DMS 273 treated with DMSO at 0.1 percent for 48 hours (cell line): Measurements from ENCODE around the gene RBFOX1.
"Not testable (repeated sequence)": the region's sequence is repeated elsewhere in the genome, so short reads cannot be mapped to it uniquely, and the experiment has no call there.

ENCODE experiments used
- DNase-seq: peaks from one replicate; lab custom pipeline; 2025; lab: John Stamatoyannopoulos, UW

The RBFOX1 gene

GRCh38 chr16:7471268-7471667 lies 138.6 kb downstream of the RBFOX1 start:
- DNase-seq: no peak

GRCh38 chr16:7482032-7482431 lies 149.4 kb downstream of the RBFOX1 start:
- DNase-seq: no peak

DNA sequence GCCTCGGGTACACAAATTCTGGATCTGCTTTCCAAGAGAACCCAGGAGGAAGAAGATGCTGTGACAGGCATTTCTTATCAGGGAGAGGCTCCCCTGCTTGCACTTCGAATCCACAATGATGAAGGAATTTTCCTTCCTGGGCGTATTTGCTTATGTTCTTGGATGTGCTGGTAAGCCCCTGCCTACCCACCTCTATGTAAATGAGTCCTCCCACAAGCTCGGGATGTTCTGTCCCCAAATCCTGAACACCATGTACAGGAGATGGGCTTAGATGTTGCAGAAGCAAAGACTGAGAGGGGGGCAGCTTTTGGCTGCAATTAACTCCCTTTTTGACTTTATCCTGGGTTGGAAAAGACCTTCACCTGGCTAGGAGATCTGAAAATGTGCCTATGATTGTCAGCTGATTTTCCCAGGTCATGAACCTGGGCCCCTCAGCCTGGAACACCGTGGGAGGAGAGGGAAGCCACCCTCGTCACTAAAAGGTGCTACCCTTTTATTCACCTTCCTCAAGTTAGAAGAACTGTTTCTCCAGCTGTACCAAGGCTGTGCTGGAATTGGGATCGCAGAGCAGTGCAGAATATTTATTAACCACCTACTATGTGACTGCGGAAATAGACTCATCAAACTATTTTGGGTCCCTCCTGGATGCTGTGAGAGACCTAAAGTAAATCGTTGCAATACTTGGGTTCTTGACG lies 150.1 kb downstream of the RBFOX1 start:
- DNase-seq: no peak

DNA sequence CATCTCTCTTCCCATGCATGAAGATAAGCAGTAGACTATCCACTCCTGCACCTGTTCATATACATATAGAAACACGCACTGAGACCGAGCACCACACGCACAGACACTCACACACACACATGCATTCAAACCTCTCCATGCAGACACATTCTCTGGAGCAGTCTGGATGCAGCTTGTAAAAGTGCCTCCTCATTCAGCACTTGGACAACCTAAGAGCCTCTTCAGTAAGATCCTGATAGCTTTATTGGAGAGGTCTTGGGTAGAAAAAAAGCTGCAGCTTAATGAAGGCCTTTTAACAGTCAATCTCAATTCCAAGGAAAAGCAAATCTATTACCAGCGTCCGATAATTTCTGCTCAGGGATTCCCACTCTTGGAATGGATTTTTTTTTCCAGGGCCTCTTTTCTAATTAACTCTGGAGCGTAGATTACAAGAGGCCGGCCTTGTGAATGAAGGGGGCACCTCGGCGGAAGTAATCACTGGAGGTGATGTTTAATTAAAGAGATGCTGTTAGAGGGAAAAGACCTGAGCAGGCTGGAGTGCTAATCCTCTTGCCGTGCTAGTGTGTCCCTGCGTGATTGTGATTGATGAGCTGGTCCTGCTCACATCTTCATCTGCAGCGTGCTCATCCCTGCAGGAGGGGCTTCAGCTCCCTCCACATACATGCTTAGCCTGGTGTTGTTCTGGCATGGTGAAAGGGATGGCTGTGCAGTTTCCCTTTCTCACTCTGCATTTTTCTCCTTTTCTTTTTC lies 155.1 kb downstream of the RBFOX1 start:
- DNase-seq: no peak

DNA sequence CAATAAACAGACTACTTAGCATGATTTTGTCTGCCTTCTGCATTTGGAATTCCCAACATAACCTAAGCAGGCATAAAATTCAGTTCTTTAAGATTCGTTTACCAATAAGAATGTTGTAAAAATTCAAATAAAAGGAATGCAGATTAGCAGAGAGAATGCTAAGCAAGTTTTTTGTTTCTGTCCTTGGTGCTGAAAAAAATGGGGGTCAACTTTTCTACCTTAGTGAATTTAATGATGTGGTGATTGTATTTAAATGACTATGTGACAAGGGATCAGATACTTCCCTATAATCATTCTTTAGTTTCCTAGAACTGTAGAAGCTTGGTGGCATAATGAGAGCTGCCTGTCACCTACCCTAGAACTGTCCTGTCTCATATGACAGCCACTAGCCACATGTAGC lies 159.5 kb downstream of the RBFOX1 start:
- no peak for DNase-seq

DNA sequence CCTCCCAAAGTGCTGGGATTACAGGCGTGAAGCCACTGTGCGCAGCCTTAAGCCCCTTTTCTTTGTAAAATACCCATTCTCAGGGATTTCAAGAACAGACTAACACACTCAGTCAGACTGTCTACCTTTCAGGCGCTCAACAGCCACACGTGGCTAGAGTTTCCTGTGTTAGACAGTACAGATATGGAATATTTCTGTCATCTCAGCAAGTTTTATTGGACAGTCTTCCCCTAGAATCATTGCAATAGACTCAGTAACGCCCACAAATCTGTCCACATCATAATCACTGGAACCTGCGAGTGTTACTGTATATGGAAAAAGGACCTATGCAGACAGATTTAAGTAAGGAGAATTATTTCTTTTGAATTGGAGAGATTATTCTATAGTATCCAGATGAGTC lies 160.5 kb downstream of the RBFOX1 start:
- DNase-seq: no peak

DNA sequence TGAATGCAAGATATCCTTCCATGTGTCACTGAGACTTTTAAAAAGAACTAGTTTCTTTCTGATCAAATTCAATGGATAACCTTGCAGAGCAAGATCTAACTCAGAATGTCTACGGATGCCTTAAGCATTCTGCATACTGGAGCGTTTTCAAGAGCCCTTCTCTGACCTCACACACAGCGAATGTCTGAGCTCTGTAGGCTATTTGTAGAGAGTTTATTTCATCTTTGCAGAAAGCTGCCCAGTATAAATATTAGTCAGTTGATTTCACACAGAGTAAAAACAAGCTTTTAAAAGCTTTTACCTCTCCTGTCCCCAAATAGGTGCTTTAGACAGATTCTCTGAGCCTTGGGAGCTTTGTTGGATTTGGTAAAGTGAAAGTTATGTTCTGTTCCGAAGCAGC lies 165.0 kb downstream of the RBFOX1 start:
- no peak for DNase-seq

GRCh38 chr16:7501868-7502267 lies 169.2 kb downstream of the RBFOX1 start:
- DNase-seq: no peak

- not testable (repeated sequence) for DNase-seq
These were observed 170.0 kb downstream of the RBFOX1 start for GRCh38 chr16:7502591-7503157.

DNA sequence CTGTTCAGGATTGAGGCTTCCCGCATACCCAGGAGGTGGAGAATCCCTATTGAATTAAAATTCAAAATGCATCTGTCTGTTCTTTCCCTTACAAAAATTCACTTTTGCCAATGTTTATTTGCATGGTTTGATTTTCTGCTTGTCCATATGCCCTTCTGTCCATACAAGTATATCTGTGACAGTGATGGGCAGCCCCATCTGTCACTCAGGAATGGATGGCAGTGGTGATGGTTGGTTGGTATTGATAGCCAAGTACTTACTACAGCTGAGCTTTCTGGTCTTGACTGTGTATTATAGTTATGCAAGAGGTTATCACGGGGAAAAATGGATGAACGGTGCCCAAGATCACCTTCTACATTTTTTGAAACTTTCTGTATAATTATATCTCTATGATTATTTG lies 171.0 kb downstream of the RBFOX1 start:
- DNase-seq: no peak

- DNase-seq: no peak
These were observed 172.2 kb downstream of the RBFOX1 start for GRCh38 chr16:7504844-7505243.

GRCh38 chr16:7505495-7505894 lies 172.8 kb downstream of the RBFOX1 start:
- no peak for DNase-seq

DNA sequence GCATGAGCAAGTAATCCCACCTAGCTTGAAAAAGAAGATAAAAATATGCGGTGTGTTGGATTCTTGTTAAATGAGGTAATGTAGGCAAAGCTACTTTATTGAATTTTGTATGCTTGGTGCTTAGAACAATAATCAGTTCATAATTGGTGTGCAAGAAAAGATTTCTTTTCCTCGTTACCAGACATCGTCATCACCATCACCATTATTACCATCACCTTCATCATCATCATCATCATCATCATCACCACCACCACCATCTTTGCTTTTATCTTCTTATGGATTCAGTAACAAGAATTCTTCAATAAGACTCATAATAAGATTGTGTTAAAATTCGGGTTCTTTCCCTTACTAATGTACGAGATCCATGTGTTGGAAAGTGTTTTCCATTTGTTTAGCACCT lies 173.7 kb downstream of the RBFOX1 start:
- DNase-seq: no peak

GRCh38 chr16:7508656-7509055 lies 176.0 kb downstream of the RBFOX1 start:
- DNase-seq: no peak

- no peak for DNase-seq
These were observed 177.4 kb downstream of the RBFOX1 start for GRCh38 chr16:7509963-7510601.

DNA sequence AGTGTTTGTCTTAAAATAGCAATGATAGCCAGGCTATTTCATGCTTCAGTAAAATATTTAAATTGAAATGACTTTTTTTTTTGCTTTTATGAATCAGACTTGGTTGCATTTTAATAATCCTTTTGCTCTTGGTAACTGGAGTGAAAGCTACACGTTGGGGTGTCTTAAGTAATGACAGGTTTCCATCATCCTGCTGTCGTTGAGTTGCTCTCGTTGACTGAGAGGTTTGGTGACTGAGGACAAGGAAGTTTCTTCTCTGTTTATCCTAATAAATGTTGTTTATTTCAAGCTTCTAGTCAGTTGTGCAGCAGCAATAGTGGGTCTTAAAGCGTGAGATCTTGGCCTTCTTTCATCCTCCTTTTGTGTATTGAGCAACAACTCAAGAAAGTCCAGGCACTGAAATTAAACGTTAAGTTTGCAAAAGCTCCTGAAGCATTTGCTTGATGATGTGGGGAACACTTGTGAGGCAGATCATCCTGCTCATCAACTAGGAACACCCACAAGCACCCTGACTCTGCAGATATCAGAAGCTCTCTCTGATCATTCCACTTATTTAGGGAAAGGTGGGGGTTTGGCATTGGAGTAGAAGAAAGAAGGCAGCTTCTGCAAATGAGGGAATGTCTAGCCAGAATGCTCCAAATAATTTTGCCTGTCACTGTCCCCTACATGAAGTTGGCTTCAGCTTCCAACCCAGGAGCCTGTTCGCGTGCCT lies 179.1 kb downstream of the RBFOX1 start:
- DNase-seq: no peak

- no peak for DNase-seq
These were observed 179.9 kb downstream of the RBFOX1 start for GRCh38 chr16:7512503-7512902.

GRCh38 chr16:7513429-7513828 lies 180.8 kb downstream of the RBFOX1 start:
- no peak for DNase-seq

DNA sequence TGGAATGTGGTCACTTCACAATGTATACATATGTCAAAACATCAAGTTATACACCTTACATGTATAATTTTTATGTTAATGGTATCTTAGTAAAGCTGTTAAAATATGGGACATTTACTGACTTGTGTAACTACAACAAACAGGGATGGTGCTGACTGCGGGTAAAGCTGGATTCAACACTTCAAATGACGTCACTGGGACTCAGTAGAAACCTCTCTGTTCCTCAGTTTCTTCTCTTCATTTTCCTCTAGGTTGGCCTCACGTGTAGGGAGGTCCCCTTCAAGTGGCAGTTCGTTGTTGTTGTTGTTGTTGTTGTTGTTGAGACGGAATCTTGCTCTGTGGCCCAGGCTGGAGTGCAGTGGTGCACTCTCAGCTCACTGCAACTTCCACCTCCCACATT lies 182.9 kb downstream of the RBFOX1 start:
- DNase-seq: no peak

- DNase-seq: no peak
These were observed 184.9 kb downstream of the RBFOX1 start for GRCh38 chr16:7517496-7517895.

DNA sequence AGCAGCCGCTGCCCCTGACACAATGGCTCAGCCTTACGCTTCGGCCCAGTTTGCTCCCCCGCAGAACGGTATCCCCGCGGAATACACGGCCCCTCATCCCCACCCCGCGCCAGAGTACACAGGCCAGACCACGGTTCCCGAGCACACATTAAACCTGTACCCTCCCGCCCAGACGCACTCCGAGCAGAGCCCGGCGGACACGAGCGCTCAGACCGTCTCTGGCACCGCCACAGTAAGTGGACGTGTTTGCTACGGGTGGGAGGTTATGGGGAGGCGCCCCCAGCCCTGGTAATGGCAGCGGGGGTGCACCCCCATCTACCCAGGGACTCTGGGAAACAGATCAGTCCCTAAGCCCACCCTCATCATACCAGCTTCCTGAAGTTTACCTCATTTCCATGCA lies 185.5 kb downstream of the RBFOX1 start:
- DNase-seq: no peak

GRCh38 chr16:7521834-7522233 lies 189.2 kb downstream of the RBFOX1 start:
- DNase-seq: no peak
